ENCODE data around the gene TOB1. TPM values are rescaled to one million over a fixed set of nuclear protein-coding genes. Genes with fewer than 3 reads are reported as not detected.

TOB1 gene
- total RNA-seq, 2 experiments from 2014 or later: 15.2 to 26.4 TPM

- intact Hi-C loops (cut with micrococcal nuclease; ENCODE audit: unreplicated experiment): loop anchor here (1.0 to 5.0 kb wide), 3 partner anchors 59 to 296 kb away; partner anchors contain the start of genes ABCC3 and SPATA20
- no peak overlapping the region for H3K27ac ChIP-seq (ENCODE audit: low read depth, low read length, poor library complexity, severe bottlenecking)
- POLR2A ChIA-PET: interaction anchor here (0.7 kb wide), 1 partner anchor 81 kb away, joined by 3 read pairs; no protein-coding TSS in a partner anchor
- no TSS peak for BruUV-seq (replicated peaks)
- H2AFZ ChIP-seq (ENCODE audit: low read length): no peak overlapping the region; the same call in 1 of the 2 replicates
- no peak overlapping the region for H3K4me3 ChIP-seq (ENCODE audit: low read depth, low read length, poor library complexity, severe bottlenecking)
- DNase-seq (ENCODE audit: low spot score): no peak
- no peaks in the 10 kb centered on the region for H4K20me1 ChIP-seq (ENCODE audit: insufficient read depth, low read length)
- TF ChIP-seq EZH2phosphoT487 (IDR thresholded peaks at IDR 0.05; ENCODE audit: borderline replicate concordance, low read depth, low read length): no peak
- no peaks in the 10 kb centered on the region for H3K4me1 ChIP-seq (ENCODE audit: insufficient read depth, low read length, poor library complexity, severe bottlenecking)
- H3K36me3 ChIP-seq (ENCODE audit: insufficient read depth, low read length): no peaks in the 10 kb centered on the region
- CTCF ChIA-PET (ENCODE audit: unreplicated experiment): interaction anchor here (1.1 to 1.2 kb wide), 3 partner anchors 10 to 79 kb away, joined by 5 read pairs; no protein-coding TSS in a partner anchor
- H3K79me2 ChIP-seq (ENCODE audit: insufficient read depth, low read depth, low read length): no peaks in the 10 kb centered on the region
- no peaks in the 10 kb centered on the region for H3K9me2 ChIP-seq (ENCODE audit: insufficient read depth, low read length)
- no peak overlapping the region for H3K4me2 ChIP-seq (ENCODE audit: low read length)
- H3K9me3 ChIP-seq (ENCODE audit: low read length): no peaks in the 10 kb centered on the region
Measured at GRCh38 chr17:50842506-50843149, 23.5 kb downstream of the TOB1 start.

GRCh38 chr17:50841949-50842354, 24.2 kb downstream of the TOB1 start:
- intact Hi-C loops (cut with micrococcal nuclease; ENCODE audit: unreplicated experiment): loop anchor here (1.0 to 5.0 kb wide), 3 partner anchors 59 to 295 kb away; partner anchors contain the start of genes ABCC3 and SPATA20
- Histone ChIP-seq H3K27ac (ENCODE audit: low read depth, low read length, poor library complexity, severe bottlenecking) (no peak overlapping the region), H3K9me3 (ENCODE audit: low read length) (no peaks in the 10 kb centered on the region), H3K36me3 (ENCODE audit: insufficient read depth, low read length) (no peaks in the 10 kb centered on the region), H3K79me2 (ENCODE audit: insufficient read depth, low read depth, low read length) (no peaks in the 10 kb centered on the region), H4K20me1 (ENCODE audit: insufficient read depth, low read length) (no peaks in the 10 kb centered on the region), H3K4me1 (ENCODE audit: insufficient read depth, low read length, poor library complexity, severe bottlenecking) (no peaks in the 10 kb centered on the region), H3K4me2 (ENCODE audit: low read length) (no peak overlapping the region), H2AFZ (ENCODE audit: low read length) (peak overlapping the region; percentile 57; the same call in 1 of the 2 replicates), H3K9me2 (ENCODE audit: insufficient read depth, low read length) (no peaks in the 10 kb centered on the region), H3K4me3 (ENCODE audit: low read depth, low read length, poor library complexity, severe bottlenecking) (no peak overlapping the region)
- CTCF ChIA-PET (ENCODE audit: unreplicated experiment): interaction anchor here (0.6 to 1.2 kb wide), 4 partner anchors 11 to 79 kb away, joined by 3 to 5 read pairs (median 5); partner anchors contain the start of gene TOB1
- TF ChIP-seq CTCF (conservative IDR thresholded peaks at IDR 0.05; ENCODE audit: low read length) (peak; percentile 83), EZH2phosphoT487 (IDR thresholded peaks at IDR 0.05; ENCODE audit: borderline replicate concordance, low read depth, low read length) (no peak)
- POLR2A ChIA-PET: interaction anchor here (0.5 to 0.7 kb wide), 2 partner anchors 81 to 124 kb away, joined by 3 read pairs; no protein-coding TSS in a partner anchor
- peak; percentile 61 for DNase-seq (ENCODE audit: low spot score)
- no TSS peak for BruUV-seq (replicated peaks)

GRCh38 chr17:50841277-50841948, 24.7 kb downstream of the TOB1 start:
- ChIA-PET POLR2A (interaction anchor here (0.5 kb wide), 1 partner anchor 124 kb away, joined by 3 read pairs; no protein-coding TSS in a partner anchor), CTCF (ENCODE audit: unreplicated experiment) (interaction anchor here (0.6 to 1.2 kb wide), 4 partner anchors 11 to 78 kb away, joined by 3 to 5 read pairs (median 5); partner anchors contain the start of gene TOB1)
- Histone ChIP-seq H2AFZ (ENCODE audit: low read length) (no peak overlapping the region; the same call in 1 of the 2 replicates), H3K4me2 (ENCODE audit: low read length) (no peak overlapping the region), H3K4me3 (ENCODE audit: low read depth, low read length, poor library complexity, severe bottlenecking) (no peak overlapping the region), H3K27ac (ENCODE audit: low read depth, low read length, poor library complexity, severe bottlenecking) (no peak overlapping the region), H3K36me3 (ENCODE audit: insufficient read depth, low read length) (no peaks in the 10 kb centered on the region), H3K9me2 (ENCODE audit: insufficient read depth, low read length) (no peaks in the 10 kb centered on the region), H3K79me2 (ENCODE audit: insufficient read depth, low read depth, low read length) (no peaks in the 10 kb centered on the region), H4K20me1 (ENCODE audit: insufficient read depth, low read length) (no peaks in the 10 kb centered on the region), H3K4me1 (ENCODE audit: insufficient read depth, low read length, poor library complexity, severe bottlenecking) (no peaks in the 10 kb centered on the region), H3K9me3 (ENCODE audit: low read length) (no peaks in the 10 kb centered on the region)
- no peak for DNase-seq (ENCODE audit: low spot score)
- intact Hi-C loops (cut with micrococcal nuclease; ENCODE audit: unreplicated experiment): loop anchor here (5.0 kb wide), 1 partner anchor 209 kb away; the partner anchor contains the start of gene ABCC3
- TF ChIP-seq EZH2phosphoT487 (IDR thresholded peaks at IDR 0.05; ENCODE audit: borderline replicate concordance, low read depth, low read length) (no peak), CTCF (conservative IDR thresholded peaks at IDR 0.05; ENCODE audit: low read length) (no peak)
- BruUV-seq (replicated peaks): no TSS peak
